Caco-2 (cell line): ENCODE results near the gene LPGAT1. TPM values are rescaled to one million over a fixed set of nuclear protein-coding genes. Genes with fewer than 3 reads are reported as not detected.

Source experiments
- BruUV-seq: library from RNA; stranded (reverse); fragments of 400-500 nt; replicated peaks from 2 replicates; lab custom pipeline; 2021; lab: Mats Ljungman, UMichigan
- CTCF ChIA-PET: fragments of 300-600 bp; sonication (Branson Sonifier 250); formaldehyde crosslinking; loops from one replicate; lab custom pipeline; 2022; ENCODE audit warnings: antibody characterized with exemption; lab: Charles Lee
- POLR2A ChIA-PET: fragments of 300-600 bp; sonication (Branson Sonifier 250); formaldehyde crosslinking; loops from one replicate; lab custom pipeline; 2022; ENCODE audit warnings: antibody characterized with exemption; lab: Charles Lee
- DNase-seq, 2 experiments: peaks; one replicate each; pipeline versions ENCODE4 v3.0.0 to v3.0.0-alpha.2; 2020 to 2022
- H3K27me3 ChIP-seq: replicated peaks from 2 replicates; pipeline ENCODE4 v1.6.0; 2011; ENCODE audit warnings: low read length; ENCODE audit not compliant: control insufficient read depth, insufficient read depth
- H3K36me3 ChIP-seq: 2 replicates; pipeline ENCODE4 v1.5.1; 2011; ENCODE audit warnings: low read length; ENCODE audit not compliant: control insufficient read depth, insufficient read depth
- H3K4me1 ChIP-seq: fragments of 250-450 bp; sonication (Bioruptor Pico); 2 replicates; pipeline ENCODE4 v1.5.1; 2020; ENCODE audit warnings: mild to moderate bottlenecking
- H3K4me3 ChIP-seq: 2 replicates; pipeline ENCODE4 v1.5.1; 2011; ENCODE audit warnings: low read depth, mild to moderate bottlenecking, control low read depth, low read length
- H3K9me3 ChIP-seq: fragments of 250-450 bp; sonication (Bioruptor Pico); 2 replicates; pipeline ENCODE4 v1.5.1; 2020; ENCODE audit warnings: mild to moderate bottlenecking, moderate library complexity
- H3K27ac Mint-ChIP-seq: one replicate; pipeline ENCODE4 v1.8.0; 2022; ENCODE audit warnings: mixed read lengths; ENCODE audit not compliant: unreplicated experiment
- H3K27me3 Mint-ChIP-seq: one replicate; pipeline ENCODE4 v1.8.0; 2022; ENCODE audit warnings: mixed read lengths; ENCODE audit not compliant: insufficient read depth, unreplicated experiment
- H3K36me3 Mint-ChIP-seq: one replicate; pipeline ENCODE4 v1.8.0; 2022; ENCODE audit warnings: mild to moderate bottlenecking, mixed read lengths; ENCODE audit not compliant: insufficient read depth, unreplicated experiment
- H3K4me1 Mint-ChIP-seq: one replicate; pipeline ENCODE4 v1.8.0; 2022; ENCODE audit warnings: low read depth, mixed read lengths; ENCODE audit not compliant: unreplicated experiment
- H3K4me3 Mint-ChIP-seq: one replicate; pipeline ENCODE4 v1.8.0; 2022; ENCODE audit warnings: mild to moderate bottlenecking, moderate library complexity, mixed read lengths; ENCODE audit not compliant: unreplicated experiment
- H3K9me3 Mint-ChIP-seq: one replicate; pipeline ENCODE4 v1.8.0; 2022; ENCODE audit warnings: mixed read lengths; ENCODE audit not compliant: unreplicated experiment
- CTCF ChIP-seq, 2 experiments: fragments of 200-600 bp in 1 of 2; IDR thresholded peaks; 1 replicate in 1 of 2; 2 replicates in 1 of 2; pipeline versions ENCODE4 v1.5.1 to v1.8.0; 2011 to 2022; ENCODE audit warnings: antibody characterized with exemption in 1 of 2, control low read depth in 1 of 2, inconsistent platforms in 1 of 2, low read depth in 1 of 2, low read length in 1 of 2, mild to moderate bottlenecking in 1 of 2, moderate library complexity in 1 of 2; ENCODE audit not compliant: insufficient read depth in 1 of 2, severe bottlenecking in 1 of 2, unreplicated experiment in 1 of 2
- intact Hi-C: fragments of 100-400 bp; cut with micrococcal nuclease; formaldehyde crosslinking; loops from one replicate; pipeline ENCODE4 v1.10.0; 2022; ENCODE audit not compliant: unreplicated experiment
- total RNA-seq: library from RNA; stranded (reverse); gene quantifications from 2 replicates; pipeline ENCODE4 v1.2.3, GENCODE V29; 2022

Gene LPGAT1
- total RNA-seq, 1 experiment from 2014 or later: 25.6 TPM

GRCh38 chr1:211829343-211830054 is 1.1 kb downstream of the LPGAT1 start:
- Histone ChIP-seq H3K27me3 (no peaks in the 10 kb centered on the region), H3K36me3 (no peaks in the 10 kb centered on the region), H3K4me1 (no peaks in the 10 kb centered on the region), H3K9me3 (no peaks in the 10 kb centered on the region), H3K4me3 (peak overlapping the region; percentile 56)
- ChIA-PET CTCF (interaction anchor here (0.6 to 1.6 kb wide), 8 partner anchors 22 to 206 kb away, joined by 3 to 8 read pairs (median 3); partner anchors contain the start of genes DTL and INTS7), POLR2A (interaction anchor here (0.5 kb wide), 1 partner anchor 1028 kb away, joined by 12 read pairs; no protein-coding TSS in a partner anchor)
- Mint-ChIP-seq H3K4me3 (peak overlapping the region; percentile 96), H3K4me1 (peaks cover 5% of the 10 kb centered on the region), H3K36me3 (peaks cover 6% of the 10 kb centered on the region), H3K9me3 (no peaks in the 10 kb centered on the region), H3K27me3 (no peaks in the 10 kb centered on the region), H3K27ac (peak overlapping the region; percentile 76)
- DNase-seq: peak; percentile 57 to 59
- no TSS peak for BruUV-seq
- peak; percentile 24 to 50 for TF ChIP-seq CTCF (IDR thresholded peaks at IDR 0.05; ENCODE audit: insufficient read depth in 1 of 2, low read depth in 1 of 2, low read length in 1 of 2, severe bottlenecking in 1 of 2, unreplicated experiment in 1 of 2)
- intact Hi-C loops: loop anchor here (1.0 to 10.0 kb wide), 4 partner anchors 77 to 205 kb away; partner anchors contain the start of genes DTL and INTS7

GRCh38 chr1:211828584-211829342 is 1.8 kb downstream of the LPGAT1 start:
- ChIA-PET CTCF (interaction anchor here (0.7 to 1.6 kb wide), 7 partner anchors 23 to 207 kb away, joined by 3 to 8 read pairs (median 3); partner anchors contain the start of genes DTL and INTS7), POLR2A (interaction anchor here (0.5 kb wide), 2 partner anchors 105 to 1028 kb away, joined by 4 to 12 read pairs; no protein-coding TSS in a partner anchor)
- peaks cover 6% of the 10 kb centered on the region for H3K36me3 Mint-ChIP-seq
- no peaks in the 10 kb centered on the region for H3K36me3 ChIP-seq
- DNase-seq: no peak
- H3K9me3 Mint-ChIP-seq: no peaks in the 10 kb centered on the region
- no peaks in the 10 kb centered on the region for H3K27me3 Mint-ChIP-seq
- H3K4me3 Mint-ChIP-seq: peak overlapping the region; percentile 96
- peak overlapping the region; percentile 56 for H3K4me3 ChIP-seq
- TSS peak; percentile 14 for BruUV-seq
- no peaks in the 10 kb centered on the region for H3K9me3 ChIP-seq
- H3K27ac Mint-ChIP-seq: peak overlapping the region; percentile 76
- no peak for TF ChIP-seq CTCF (IDR thresholded peaks at IDR 0.05; ENCODE audit: insufficient read depth in 1 of 2, low read depth in 1 of 2, low read length in 1 of 2, severe bottlenecking in 1 of 2, unreplicated experiment in 1 of 2)
- no peaks in the 10 kb centered on the region for H3K27me3 ChIP-seq
- intact Hi-C loops: loop anchor here (1.0 to 5.0 kb wide), 3 partner anchors 76 to 148 kb away; no protein-coding TSS in a partner anchor
- H3K4me1 Mint-ChIP-seq: peaks cover 5% of the 10 kb centered on the region
- H3K4me1 ChIP-seq: no peaks in the 10 kb centered on the region

- intact Hi-C loops: loop anchor here (5.0 kb wide), 2 partner anchors 75 to 100 kb away; no protein-coding TSS in a partner anchor
- no peak overlapping the region for H3K27ac Mint-ChIP-seq
- DNase-seq: no peak
- H3K36me3 ChIP-seq: no peaks in the 10 kb centered on the region
- TF ChIP-seq CTCF (IDR thresholded peaks at IDR 0.05; ENCODE audit: insufficient read depth in 1 of 2, low read depth in 1 of 2, low read length in 1 of 2, severe bottlenecking in 1 of 2, unreplicated experiment in 1 of 2): no peak
- no peaks in the 10 kb centered on the region for H3K9me3 ChIP-seq
- no peaks in the 10 kb centered on the region for H3K27me3 Mint-ChIP-seq
- H3K27me3 ChIP-seq: no peaks in the 10 kb centered on the region
- H3K9me3 Mint-ChIP-seq: no peaks in the 10 kb centered on the region
- no peaks in the 10 kb centered on the region for H3K4me1 ChIP-seq
- H3K4me3 ChIP-seq: no peak overlapping the region
- BruUV-seq: no TSS peak
- ChIA-PET CTCF (interaction anchor here (1.3 kb wide), 1 partner anchor 146 kb away, joined by 4 read pairs; no protein-coding TSS in a partner anchor), POLR2A (no interaction called here)
- no peaks in the 10 kb centered on the region for H3K4me1 Mint-ChIP-seq
- no peak overlapping the region for H3K4me3 Mint-ChIP-seq
- H3K36me3 Mint-ChIP-seq: peaks cover 6% of the 10 kb centered on the region
These were observed 3.5 kb downstream of the LPGAT1 start for GRCh38 chr1:211827051-211827450.
